ENCODE data around the gene ENAH.
A peak's percentile ranks its signal among the peaks of the same experiment; 100 is the strongest.
"Not testable (repeated sequence)": the region's sequence is repeated elsewhere in the genome, so short reads cannot be mapped to it uniquely, and the experiment has no call there.

ENAH gene

DNA sequence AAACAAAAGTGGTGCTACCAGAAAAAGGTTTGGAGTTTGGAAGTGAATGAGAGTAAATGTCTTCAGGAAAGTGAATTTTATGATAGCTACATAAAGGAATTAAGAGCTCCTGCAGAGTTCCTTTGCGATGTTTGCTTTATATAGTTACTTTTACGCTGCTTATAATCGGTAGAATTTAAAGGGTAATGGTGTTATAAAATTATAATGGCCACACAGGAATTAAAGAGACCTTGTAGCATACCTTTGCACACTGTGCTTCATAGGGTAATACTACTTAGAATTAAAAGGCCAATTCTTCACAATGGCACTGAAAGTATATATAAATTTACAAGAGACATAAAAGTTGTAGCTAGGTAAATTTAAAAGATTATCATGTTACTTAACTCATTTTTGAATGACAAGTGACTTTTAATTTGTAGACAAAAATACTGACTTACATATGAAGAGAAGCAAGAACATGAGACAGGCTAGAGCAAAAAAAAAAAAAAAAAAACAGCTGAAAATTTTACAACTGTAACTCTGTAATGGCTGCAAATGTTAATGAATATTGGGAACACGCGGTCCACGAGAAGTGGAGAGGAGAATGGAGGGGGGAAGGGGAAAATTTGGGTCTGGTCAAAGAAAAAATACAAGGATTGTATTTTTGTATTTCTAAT lies 159.2 kb downstream of the ENAH start:
- no peak for DNase-seq (ENCODE audit: low spot score)

DNA sequence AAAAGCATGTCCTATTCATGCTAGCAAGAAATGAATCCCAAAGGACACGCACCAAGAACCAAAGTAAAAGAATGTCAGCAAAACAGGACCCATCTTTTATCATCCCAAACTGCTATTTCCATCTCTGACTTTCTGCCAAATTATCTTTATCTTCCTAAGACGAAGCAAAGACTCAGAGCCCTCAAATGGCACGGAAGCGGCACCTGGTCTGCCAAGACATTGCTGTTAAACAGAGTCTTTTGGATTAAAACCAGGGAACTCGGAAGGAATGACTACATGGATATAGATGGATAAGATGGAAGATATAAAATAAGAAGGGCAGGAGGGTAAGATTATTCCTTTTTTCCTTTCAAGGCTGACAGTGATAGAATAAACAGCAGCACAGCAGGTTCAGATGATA lies 164.2 kb downstream of the ENAH start:
- DNase-seq (ENCODE audit: low spot score): no peak

DNA sequence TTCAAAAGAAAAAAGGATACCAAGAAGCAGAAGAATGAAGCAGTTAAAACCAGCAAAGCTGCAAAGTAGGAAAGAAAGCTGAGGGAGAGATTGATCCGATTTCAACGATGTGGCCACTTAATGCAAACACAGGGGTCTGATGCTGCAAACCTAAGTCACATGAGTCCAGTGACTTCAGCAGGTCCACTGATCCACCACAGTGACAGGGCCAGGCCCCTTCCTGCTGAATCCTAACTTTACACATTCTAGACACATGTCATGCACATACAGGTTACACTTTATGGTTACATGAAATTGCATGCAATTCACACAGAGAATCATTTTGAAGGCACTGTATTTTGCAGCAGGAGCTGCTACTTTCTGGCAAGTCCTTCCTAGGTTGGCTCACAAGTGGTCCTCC lies 166.1 kb downstream of the ENAH start:
- DNase-seq (ENCODE audit: low spot score): no peak

- DNase-seq (ENCODE audit: low spot score): no peak
Measured at GRCh38 chr1:225485991-225486530, 166.9 kb downstream of the ENAH start.

DNA sequence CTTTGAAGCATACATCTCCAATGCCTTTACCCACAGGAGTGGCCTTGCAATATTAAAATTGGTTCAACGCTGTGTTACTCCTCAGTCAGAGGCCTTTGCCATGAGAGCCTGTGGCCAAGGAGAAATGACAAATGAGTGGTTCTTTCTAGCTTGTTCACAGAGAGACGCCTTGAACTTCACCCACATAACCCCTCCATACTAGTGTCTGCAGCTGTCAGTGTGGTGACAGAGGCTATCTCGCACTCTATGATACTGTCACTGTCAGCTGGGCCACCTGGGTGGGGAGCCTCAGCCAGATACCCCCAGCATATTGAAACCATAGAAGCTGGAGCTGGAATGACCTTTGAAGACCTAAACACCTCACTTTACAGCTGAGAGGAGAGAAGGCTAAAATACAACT lies 167.7 kb downstream of the ENAH start:
- DNase-seq (ENCODE audit: low spot score): no peak

- DNase-seq (ENCODE audit: low spot score): no peak
Measured at GRCh38 chr1:225484657-225485214, 168.2 kb downstream of the ENAH start.

GRCh38 chr1:225483818-225484656 lies 168.9 kb downstream of the ENAH start:
- DNase-seq (ENCODE audit: low spot score): no peak

GRCh38 chr1:225482421-225482950 lies 170.4 kb downstream of the ENAH start:
- peak; percentile 77 for DNase-seq (ENCODE audit: low spot score)

DNA sequence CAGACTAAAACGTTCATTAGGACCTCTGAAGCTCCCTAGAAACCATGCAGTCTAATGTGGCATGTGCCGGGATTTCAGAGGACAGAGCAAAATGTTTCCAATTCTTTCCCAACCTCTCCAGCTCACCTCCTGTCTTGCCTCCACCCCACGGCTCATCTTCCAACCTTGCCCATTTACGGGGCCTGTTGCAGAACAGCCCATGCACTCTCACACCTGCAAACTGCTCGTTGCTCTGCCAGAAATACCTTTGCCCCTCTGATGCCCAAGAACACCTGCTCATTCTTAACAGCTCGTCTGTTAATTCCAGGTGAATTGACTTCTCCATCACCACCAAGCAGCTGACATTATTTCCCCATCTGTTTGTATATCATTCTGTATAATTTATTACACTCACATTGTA lies 171.2 kb downstream of the ENAH start:
- DNase-seq (ENCODE audit: low spot score): no peak

GRCh38 chr1:225480825-225481434 lies 172.0 kb downstream of the ENAH start:
- no peak for DNase-seq (ENCODE audit: low spot score)

DNA sequence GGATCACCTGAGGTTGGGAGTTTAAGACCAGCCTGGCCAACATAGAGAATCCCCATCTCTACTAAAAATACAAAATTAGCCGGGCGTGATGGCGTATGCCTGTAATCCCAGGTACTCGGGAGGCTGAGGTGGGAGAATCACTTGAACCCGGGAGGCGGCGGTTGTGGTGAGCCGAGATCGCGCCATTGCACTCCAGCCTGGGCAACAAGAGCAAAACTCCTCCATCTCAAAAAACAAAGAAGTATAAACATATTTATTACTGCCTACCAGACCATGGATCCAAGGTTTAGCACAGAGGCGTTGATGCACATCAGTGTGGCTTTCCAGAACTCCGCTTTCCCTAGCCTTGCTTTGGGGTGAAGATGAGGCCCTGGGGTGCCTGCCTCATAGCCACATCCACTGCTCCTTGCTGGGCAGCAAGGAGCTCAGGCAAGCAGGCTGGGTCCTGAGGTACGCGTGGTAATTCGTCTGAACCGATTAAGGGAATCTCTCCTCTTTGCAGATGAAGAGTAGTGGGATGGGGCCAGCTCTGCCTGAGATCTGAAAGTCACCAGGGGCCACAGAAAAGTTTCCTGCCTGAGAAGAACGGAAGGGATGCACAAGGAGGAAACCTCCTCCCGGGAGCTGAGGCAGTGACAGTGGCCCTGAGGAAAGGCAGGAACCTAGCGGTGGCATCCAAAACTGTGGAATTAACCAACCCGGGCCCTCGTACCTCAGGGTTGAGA lies 172.8 kb downstream of the ENAH start:
- no peak for DNase-seq (ENCODE audit: low spot score)

DNA sequence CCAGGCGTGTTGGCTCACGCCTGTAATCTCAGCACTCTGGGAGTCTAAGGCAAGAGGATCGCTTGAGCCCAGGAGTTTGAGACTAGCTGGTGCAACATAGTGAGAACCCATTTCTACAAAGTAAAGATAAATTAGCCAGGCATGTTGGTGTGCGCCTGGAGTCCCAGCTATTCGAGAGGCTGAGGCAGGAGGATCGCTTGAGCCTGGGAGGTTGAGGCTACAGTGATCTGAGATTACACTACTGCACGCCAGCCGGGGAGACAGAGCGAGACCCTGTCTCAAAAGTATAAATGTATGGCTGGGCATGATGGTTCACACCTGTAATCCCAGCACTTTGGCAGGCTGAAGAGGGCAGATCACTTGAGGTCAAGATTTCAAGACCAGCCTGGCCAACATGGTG lies 173.6 kb downstream of the ENAH start:
- DNase-seq (ENCODE audit: low spot score): no peak

- DNase-seq (ENCODE audit: low spot score): no peak
Measured at GRCh38 chr1:225477296-225477911, 175.5 kb downstream of the ENAH start.

- DNase-seq (ENCODE audit: low spot score): no peak
Measured at GRCh38 chr1:225476538-225476988, 176.4 kb downstream of the ENAH start.

GRCh38 chr1:225476100-225476511 lies 176.8 kb downstream of the ENAH start:
- no peak for DNase-seq (ENCODE audit: low spot score)

DNA sequence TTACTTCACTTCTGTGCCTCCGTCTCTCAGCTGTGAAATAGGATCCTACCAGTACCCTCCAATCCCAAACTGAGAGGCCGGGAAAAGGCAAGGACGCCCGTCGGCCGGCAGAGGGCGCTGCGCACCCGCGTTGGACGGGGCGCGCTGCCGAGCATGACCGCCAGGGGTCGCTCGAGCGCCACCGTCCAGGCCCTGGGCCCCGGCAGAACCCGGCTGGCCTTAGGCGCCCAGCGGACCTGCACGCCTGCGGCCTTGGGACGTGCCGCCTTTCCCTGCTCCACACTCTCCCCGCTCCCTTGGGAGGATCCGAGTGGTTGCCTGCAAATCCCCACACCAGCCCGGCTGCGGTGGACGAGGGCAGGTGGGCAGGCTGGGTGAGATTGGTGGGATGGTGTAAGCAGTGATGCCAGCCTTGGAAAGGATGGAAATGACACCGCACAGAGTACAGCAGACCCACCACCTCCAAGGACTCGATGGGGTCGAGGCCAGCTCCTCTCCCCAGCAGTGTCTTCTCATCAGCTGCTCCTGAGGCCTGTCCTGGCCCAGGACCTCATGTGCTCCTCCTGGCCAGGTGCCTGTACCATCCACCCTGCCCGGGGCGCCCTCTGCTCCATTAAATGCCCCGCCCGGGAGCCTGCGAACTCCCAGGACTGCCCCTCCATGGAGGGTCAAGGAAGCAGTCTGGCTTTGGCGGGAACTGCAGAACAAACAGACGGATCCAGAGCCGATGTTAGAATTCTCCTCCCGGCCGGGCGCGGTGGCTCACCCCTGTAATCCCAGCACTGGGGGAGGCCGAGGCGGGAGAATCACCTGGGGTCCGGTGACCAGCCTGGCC lies 177.7 kb downstream of the ENAH start:
- DNase-seq (ENCODE audit: low spot score): peak; percentile 92

- peak; percentile 9 for DNase-seq (ENCODE audit: low spot score)
Measured at GRCh38 chr1:225474439-225474985, 178.4 kb downstream of the ENAH start.

DNA sequence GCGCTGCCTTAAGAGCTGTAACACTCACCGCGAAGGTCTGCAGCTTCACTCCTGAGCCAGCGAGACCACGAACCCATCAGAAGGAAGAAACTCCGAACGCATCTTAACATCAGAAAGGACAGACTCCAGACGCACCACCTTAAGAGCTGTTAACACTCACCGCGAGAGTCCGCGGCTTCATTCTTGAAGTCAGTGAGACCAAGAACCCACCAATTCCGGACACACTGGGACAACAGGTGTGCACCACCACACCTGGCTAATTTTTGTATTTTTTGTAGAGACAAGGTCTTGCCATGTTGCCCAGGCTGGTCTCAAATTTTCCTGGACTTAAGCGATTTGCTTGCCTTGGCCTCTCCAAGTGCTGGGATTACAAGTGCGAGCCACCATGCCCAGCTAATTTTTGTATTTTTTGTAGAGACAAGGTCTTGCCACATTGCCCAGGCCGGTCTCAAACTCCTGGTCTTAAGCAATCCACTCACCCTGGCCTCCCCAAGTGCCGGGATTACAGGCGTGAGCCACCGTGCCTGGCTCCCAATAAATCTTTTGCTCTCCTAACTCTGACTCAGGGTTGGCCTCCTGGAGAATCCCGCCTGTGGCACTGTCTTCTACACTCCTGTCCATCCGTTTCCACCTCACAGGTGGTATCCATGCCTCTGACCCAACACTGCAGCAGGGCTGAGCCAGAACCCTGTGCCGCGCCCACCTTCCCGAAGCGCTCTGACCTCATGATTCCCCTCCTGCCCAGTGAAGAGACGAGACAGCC lies 179.1 kb downstream of the ENAH start:
- peak; percentile 3 for DNase-seq (ENCODE audit: low spot score)

DNA sequence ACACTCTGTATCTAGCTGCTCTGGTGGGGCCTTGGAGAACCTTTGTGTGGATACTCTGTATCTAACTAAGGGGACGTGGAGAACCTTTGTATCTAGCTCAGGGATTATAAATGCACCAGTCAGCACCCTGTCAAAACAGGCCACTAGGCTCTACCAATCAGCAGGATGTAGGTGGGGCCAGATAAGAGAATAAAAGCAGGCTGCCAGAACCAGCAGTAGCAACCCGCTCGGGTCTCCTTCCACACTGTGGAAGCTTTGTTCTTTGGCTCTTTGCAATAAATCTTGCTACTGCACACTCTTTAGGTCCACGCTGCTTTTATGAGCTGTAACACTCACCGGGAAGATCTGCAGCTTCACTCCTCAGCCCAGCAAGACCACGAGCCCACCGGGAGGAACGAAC lies 179.7 kb downstream of the ENAH start:
- DNase-seq (ENCODE audit: low spot score): not testable (repeated sequence)
